GM18873 (cell line): ENCODE results near the gene INMT.

Experiments
- ATAC-seq: cut with Tn5 transposase; IDR thresholded peaks from one replicate; pipeline ENCODE4 v1.9.1; 2021; ENCODE audit warnings: mild to moderate bottlenecking, moderate library complexity, moderate number of reproducible peaks; ENCODE audit not compliant: unreplicated experiment, low FRiP score

INMT gene

GRCh38 chr7:30750010-30750409 is 1.9 kb upstream of the INMT start:
- ATAC-seq, result no peak

- ATAC-seq, result no peak
These were observed 968 bp upstream of the INMT start for GRCh38 chr7:30750683-30751650.

GRCh38 chr7:30752484-30752883 is 549 bp downstream of the INMT start:
- no peak for ATAC-seq

- ATAC-seq, result no peak
These were observed 1.0 kb downstream of the INMT start for GRCh38 chr7:30752979-30753378.

GRCh38 chr7:30754315-30754877 is 2.5 kb downstream of the INMT start:
- no peak for ATAC-seq

- no peak for ATAC-seq
These were observed 3.6 kb downstream of the INMT start for GRCh38 chr7:30755384-30756154.

- ATAC-seq, result no peak
These were observed 5.4 kb downstream of the INMT start for GRCh38 chr7:30757342-30757692.

GRCh38 chr7:30760514-30761213 is 8.7 kb downstream of the INMT start:
- no peak for ATAC-seq

- ATAC-seq, result no peak
These were observed 9.6 kb downstream of the INMT start for GRCh38 chr7:30761214-30762156.

GRCh38 chr7:30764030-30764975 is 12.4 kb downstream of the INMT start:
- peak; percentile 97 for ATAC-seq

GRCh38 chr7:30765408-30765807 is 13.5 kb downstream of the INMT start:
- no peak for ATAC-seq

- ATAC-seq, result no peak
These were observed 18.9 kb downstream of the INMT start for GRCh38 chr7:30770845-30771173.

- peak; percentile 74 for ATAC-seq
These were observed 19.4 kb downstream of the INMT start, which contains the start of gene MINDY4 for GRCh38 chr7:30771174-30771879. TSS of gene MINDY4 (plus strand) at chr7:30771417. CDS start at chr7:30771494, 77 bp downstream.

GRCh38 chr7:30771880-30772425 is 20.0 kb downstream of the INMT start:
- no peak for ATAC-seq

- no peak for ATAC-seq
These were observed 21.0 kb downstream of the INMT start for GRCh38 chr7:30772984-30773383.

GRCh38 chr7:30775992-30776391 is 24.1 kb downstream of the INMT start:
- ATAC-seq, result no peak

- ATAC-seq, result no peak
These were observed 25.0 kb downstream of the INMT start for GRCh38 chr7:30776971-30777370.
